ENCODE results near the gene CHST3.

The CHST3 gene

DNA sequence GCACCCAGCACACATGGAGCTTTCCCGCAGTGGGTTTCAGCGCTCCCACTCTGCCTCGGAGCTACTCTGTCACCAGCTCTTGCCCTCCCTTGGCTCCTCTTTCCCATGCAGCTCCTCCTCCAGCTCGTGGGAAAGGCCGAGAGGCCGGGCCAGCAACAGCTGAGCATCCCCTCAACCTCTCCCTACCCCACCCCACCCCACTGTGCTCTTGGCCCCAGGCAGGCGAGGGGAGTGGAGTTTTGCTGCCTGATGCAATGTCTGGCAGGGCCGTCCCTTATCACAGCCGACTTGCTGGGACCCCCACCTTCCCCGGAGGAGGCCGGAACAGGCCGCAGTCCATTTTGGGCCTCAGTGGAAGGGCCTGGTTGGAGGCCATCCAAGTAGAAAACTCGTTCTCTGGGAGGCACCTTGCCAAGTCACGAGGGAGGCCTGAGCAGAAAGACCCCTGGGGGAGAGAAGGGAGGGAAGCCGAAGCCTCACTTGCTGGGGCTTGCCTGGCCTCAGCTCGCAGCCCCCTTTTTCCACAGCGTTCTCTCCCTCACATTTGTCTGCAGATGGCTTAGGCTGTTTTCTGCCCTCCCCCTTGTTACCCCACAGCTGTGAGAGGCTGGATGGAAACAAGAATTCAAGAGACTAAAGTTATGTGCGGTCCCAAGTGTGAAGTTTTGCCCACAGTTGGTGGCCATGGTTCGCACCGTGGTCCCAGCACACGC lies 35.3 kb downstream of the CHST3 start:
- Mint-ChIP-seq H3K9me3 (no peaks in the 10 kb centered on the region), H3K27ac (no peak overlapping the region), H3K36me3 (no peaks in the 10 kb centered on the region), H3K4me3 (no peak overlapping the region), H3K4me1 (peaks cover 4% of the 10 kb centered on the region), H3K27me3 (peaks cover 5% of the 10 kb centered on the region)
- ATAC-seq (ENCODE audit: low read depth) (no peak), DNase-seq (ENCODE audit: low spot score in 2 of 2) (no peak)

DNA sequence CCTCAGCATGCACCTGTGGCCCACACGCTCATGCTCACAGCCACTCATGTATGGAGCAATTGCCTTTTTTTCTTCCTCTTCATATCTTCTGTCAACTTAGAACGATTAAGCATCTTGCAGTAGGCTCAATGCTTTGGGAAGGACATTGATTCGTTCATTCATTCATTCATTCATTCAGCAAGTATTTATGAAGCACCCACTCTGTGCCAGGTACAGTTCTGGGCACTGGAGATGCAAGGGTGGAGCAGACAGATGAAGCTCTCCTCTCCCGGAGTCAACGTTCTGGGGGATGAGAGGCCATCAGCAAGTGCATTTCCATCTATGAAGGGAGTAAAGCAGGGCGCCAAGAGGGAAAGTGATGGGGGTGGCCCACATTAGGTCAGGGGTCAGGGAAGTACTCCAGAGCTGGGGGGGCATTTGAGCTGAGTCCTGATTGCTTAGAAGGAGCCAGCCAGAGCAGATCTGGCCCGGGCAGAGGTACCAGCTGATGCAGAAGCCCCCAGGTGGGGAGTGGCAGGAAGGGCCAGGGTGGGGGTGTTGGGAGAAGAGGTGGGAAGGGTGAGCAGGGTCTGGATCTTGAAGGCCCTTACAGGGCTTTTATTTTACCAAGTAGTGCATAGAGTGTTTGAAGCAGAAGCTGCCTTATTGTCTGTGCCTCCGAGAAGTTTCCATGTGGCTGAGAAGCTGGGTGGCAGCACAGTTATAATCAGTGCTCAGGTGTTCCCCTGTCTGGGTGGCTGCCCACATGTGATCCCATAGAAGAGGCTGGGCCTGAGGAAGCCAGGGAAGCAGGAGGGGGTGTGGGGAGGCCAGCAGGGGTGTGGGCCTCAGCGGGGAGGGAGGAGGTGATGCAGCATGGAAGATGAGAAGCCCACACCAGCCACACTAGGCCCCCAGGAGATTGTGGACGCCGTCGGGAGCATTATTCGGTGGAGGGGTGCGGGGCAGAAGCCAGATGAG lies 36.2 kb downstream of the CHST3 start:
- DNase-seq (ENCODE audit: low spot score in 2 of 2) (no peak), ATAC-seq (ENCODE audit: low read depth) (no peak)
- H3K9me3 Mint-ChIP-seq = no peaks in the 10 kb centered on the region
- H3K27ac Mint-ChIP-seq = no peak overlapping the region
- H3K36me3 Mint-ChIP-seq = no peaks in the 10 kb centered on the region
- peaks cover 4% of the 10 kb centered on the region for H3K4me1 Mint-ChIP-seq
- no peak overlapping the region for H3K4me3 Mint-ChIP-seq
- peaks cover 5% of the 10 kb centered on the region for H3K27me3 Mint-ChIP-seq

DNA sequence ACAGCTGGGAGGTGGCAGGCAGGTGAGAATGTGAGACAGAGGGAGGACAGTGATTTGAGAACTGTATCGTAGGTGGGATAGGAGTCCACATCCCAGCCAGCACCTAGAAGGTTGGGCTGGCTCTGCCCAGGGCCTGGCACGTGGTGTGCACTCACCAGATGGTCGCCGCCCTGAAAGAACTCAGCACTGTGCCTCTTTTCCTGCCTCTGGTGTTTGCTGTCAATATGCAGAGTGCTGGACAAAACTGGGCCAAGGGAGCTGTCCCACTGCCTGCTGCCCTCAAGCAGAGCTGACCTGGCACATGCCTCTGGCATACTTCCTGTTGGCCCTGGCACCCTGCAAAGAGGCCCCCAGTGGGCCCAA lies 36.8 kb downstream of the CHST3 start:
- DNase-seq (ENCODE audit: low spot score in 2 of 2) = no peak
- H3K36me3 Mint-ChIP-seq = no peaks in the 10 kb centered on the region
- no peak overlapping the region for H3K4me3 Mint-ChIP-seq
- peaks cover 5% of the 10 kb centered on the region for H3K27me3 Mint-ChIP-seq
- H3K4me1 Mint-ChIP-seq = peaks cover 4% of the 10 kb centered on the region
- no peaks in the 10 kb centered on the region for H3K9me3 Mint-ChIP-seq
- H3K27ac Mint-ChIP-seq = no peak overlapping the region
- ATAC-seq (ENCODE audit: low read depth) = no peak

DNA sequence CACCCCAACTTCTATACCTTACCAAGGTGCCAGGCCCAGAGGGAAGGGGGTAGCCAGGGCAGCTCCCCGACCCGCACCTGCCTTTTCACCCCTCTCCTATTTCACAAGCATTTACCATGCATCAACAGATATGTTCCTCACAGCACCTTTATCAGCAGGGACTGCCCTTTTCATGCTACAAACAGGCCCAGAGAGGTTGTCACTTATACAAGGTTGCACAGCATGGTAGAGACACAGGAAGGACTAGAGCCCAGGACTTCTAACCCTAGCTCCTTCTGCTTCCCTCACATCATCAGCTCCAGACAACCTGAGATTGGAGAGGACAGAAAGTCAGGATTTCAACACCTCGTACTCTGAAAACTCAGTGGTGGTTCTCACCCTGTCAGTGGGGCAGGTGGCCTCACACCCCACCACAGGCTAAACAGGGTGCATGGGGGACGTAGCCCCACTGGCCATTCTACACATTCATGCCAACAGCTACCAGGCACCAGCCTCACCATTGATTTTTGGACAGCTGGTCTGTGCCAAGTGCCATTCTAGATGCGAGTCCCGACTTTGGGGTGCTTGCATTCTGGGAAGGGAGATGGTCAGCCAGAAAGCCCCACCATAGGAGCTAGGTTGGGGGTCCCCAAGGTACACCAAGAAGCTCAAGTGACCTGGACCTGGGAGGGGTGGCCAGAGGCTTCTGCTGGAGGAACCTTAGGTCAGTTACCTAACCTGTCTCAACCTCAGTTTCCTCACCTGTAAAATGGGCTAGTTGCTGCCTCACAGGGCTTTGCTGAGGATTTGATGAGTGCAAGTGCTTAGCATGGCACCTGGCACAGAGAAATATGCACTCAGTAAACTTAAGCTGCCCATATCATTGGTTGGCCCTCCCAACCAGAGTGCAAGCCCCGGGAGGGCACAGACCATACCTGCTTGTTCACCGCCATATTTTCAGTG lies 38.4 kb downstream of the CHST3 start:
- ATAC-seq (ENCODE audit: low read depth) (no peak), DNase-seq (ENCODE audit: low spot score in 2 of 2) (no peak)
- no peak overlapping the region for H3K27ac Mint-ChIP-seq
- H3K9me3 Mint-ChIP-seq = no peaks in the 10 kb centered on the region
- no peaks in the 10 kb centered on the region for H3K4me1 Mint-ChIP-seq
- no peaks in the 10 kb centered on the region for H3K36me3 Mint-ChIP-seq
- H3K27me3 Mint-ChIP-seq = peaks cover 5% of the 10 kb centered on the region
- H3K4me3 Mint-ChIP-seq = no peak overlapping the region

DNA sequence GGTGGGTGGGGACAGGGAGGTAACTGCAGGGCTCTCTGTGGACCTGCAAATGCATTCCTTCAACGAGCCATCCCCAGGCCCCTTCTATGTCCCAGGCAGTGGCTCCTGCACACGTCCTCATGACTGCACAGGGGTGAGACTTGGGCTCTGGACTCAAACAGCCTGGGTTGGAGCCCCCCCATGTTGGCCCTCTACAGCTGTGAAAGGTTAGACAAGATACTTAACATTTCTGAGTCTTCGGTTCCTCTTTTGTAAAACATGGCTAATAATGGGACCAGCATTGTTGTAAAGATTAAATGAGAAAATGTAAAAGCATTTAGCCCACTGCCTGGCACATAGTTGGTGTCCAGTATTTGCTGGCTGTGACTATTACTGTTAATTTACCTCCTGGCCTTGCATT lies 41.8 kb downstream of the CHST3 start:
- Mint-ChIP-seq H3K4me3 (no peak overlapping the region), H3K4me1 (no peaks in the 10 kb centered on the region), H3K27ac (no peak overlapping the region), H3K27me3 (no peaks in the 10 kb centered on the region), H3K9me3 (no peaks in the 10 kb centered on the region), H3K36me3 (no peaks in the 10 kb centered on the region)
- ATAC-seq (ENCODE audit: low read depth) (no peak), DNase-seq (ENCODE audit: low spot score in 2 of 2) (no peak)

DNA sequence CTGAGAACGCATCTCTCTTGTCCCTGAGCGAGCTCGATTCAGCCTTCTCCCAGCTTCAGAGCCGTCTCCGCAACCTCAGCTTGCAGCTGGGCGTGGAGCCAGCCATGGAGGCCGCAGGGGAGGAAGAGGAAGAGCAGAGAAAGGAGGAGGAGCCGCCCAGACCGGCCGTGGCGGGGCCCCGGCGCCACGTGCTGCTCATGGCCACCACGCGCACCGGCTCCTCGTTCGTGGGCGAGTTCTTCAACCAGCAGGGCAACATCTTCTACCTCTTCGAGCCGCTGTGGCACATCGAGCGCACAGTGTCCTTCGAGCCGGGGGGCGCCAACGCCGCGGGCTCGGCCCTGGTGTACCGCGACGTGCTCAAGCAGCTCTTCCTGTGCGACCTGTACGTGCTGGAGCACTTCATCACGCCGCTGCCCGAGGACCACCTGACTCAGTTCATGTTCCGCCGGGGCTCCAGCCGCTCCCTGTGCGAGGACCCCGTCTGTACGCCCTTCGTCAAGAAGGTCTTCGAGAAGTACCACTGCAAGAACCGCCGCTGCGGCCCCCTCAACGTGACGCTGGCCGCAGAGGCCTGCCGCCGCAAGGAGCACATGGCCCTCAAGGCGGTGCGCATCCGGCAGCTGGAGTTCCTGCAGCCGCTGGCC lies 43.2 kb downstream of the CHST3 start:
- Mint-ChIP-seq H3K9me3 (no peaks in the 10 kb centered on the region), H3K36me3 (no peaks in the 10 kb centered on the region), H3K27me3 (no peaks in the 10 kb centered on the region)

DNA sequence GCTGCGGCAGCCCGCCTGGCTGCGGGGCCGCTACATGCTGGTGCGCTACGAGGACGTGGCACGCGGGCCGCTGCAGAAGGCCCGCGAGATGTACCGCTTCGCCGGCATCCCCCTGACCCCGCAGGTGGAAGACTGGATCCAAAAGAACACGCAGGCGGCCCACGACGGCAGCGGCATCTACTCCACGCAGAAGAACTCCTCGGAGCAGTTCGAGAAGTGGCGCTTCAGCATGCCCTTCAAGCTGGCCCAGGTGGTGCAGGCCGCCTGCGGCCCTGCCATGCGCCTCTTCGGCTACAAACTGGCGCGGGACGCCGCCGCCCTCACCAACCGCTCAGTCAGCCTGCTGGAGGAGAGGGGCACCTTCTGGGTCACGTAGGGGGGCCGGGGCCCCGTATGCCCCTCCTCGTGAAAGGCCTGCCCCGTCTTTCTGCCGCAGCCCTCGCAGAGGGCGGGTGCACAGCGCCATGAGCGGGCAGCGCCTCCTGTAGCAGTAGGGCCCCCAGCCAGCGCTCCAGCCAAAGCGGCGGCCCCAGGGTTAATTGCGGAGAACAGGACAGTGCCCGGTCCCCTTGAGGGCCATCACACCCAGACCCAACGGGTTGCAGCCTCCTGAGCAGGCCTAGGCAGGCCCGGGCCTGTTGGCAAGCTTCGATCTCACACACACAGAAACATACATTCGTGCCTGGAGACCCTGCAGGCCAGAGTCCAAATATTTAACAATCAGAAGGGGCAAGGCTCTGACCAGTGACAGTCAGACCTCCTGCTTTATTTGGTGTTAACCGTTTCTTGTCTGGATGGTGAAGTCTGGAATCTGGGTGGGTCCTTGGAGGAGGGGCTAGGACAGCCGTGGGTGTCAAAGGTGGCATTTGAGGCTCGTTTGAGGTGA lies 44.1 kb downstream of the CHST3 start:
- Mint-ChIP-seq H3K9me3 (no peaks in the 10 kb centered on the region), H3K27ac (no peak overlapping the region), H3K4me3 (no peak overlapping the region), H3K4me1 (no peaks in the 10 kb centered on the region), H3K36me3 (no peaks in the 10 kb centered on the region), H3K27me3 (peaks cover 4% of the 10 kb centered on the region)
- no peak for DNase-seq (ENCODE audit: low spot score in 2 of 2)
- ATAC-seq (ENCODE audit: low read depth) = no peak

More for the DNA sequence above, 43.2 kb downstream of the CHST3 start:
- Mint-ChIP-seq H3K4me1 (no peaks in the 10 kb centered on the region), H3K4me3 (no peak overlapping the region), H3K27ac (no peak overlapping the region)
- no peak for DNase-seq (ENCODE audit: low spot score in 2 of 2)
- ATAC-seq (ENCODE audit: low read depth) = no peak

DNA sequence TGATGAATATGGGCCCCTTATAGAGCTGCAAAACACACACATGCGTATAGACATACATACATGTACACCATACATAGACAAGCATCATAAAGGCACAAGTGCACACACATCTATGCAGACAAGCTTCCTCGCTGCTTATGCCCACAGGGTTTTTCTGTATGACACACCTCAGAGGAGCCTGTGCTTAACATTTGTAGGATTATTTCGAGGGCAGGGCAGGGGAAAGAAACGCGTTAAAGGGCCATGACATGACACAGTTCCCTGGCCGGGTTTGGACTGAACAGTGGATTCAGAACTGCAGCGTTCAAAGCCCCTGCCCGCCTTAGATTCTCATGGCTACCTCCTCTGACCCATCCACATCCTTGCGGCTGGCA lies 44.8 kb downstream of the CHST3 start:
- H3K36me3 Mint-ChIP-seq = no peaks in the 10 kb centered on the region
- H3K27me3 Mint-ChIP-seq = peaks cover 6% of the 10 kb centered on the region
- DNase-seq (ENCODE audit: low spot score in 2 of 2) (no peak), ATAC-seq (ENCODE audit: low read depth) (no peak)
- H3K27ac Mint-ChIP-seq = no peak overlapping the region
- no peaks in the 10 kb centered on the region for H3K9me3 Mint-ChIP-seq
- no peak overlapping the region for H3K4me3 Mint-ChIP-seq
- no peaks in the 10 kb centered on the region for H3K4me1 Mint-ChIP-seq

DNA sequence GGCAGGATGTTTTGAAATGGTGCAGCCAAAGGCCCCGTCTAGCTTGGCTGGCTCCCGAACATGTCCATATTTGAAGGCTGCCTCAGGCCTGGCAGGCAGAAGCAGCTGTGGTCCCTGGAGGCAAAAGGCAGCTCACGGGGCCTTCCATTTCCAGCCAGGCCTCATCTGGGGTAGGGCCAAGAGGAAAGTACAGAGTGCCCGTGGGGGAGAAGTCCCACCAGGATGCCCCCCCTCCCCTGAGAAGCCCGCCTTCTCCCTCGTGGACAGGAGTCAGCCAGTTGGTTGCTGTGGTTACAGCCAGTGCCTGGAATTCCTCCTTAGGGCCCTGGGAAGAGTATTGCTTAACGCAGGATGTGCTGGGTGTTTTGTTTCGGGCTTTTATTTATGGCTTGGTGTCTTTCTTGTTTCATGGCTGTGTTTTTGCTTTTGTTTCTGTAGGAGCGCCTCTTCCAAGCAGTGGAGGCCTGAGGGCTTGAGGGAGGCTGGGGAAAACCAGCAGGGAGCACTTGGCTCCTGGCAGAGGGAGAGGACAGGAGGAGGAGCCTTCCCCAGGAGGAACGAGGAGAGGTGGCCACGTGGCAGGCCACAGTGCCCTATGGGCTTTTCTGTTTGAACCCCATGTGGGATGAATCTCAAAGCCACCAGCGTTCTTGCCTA lies 45.4 kb downstream of the CHST3 start:
- H3K9me3 Mint-ChIP-seq = no peaks in the 10 kb centered on the region
- H3K36me3 Mint-ChIP-seq = no peaks in the 10 kb centered on the region
- H3K27ac Mint-ChIP-seq = no peak overlapping the region
- H3K4me1 Mint-ChIP-seq = no peaks in the 10 kb centered on the region
- peaks cover 6% of the 10 kb centered on the region for H3K27me3 Mint-ChIP-seq
- ATAC-seq (ENCODE audit: low read depth) (no peak), DNase-seq (ENCODE audit: low spot score in 2 of 2) (no peak)
- H3K4me3 Mint-ChIP-seq = no peak overlapping the region

DNA sequence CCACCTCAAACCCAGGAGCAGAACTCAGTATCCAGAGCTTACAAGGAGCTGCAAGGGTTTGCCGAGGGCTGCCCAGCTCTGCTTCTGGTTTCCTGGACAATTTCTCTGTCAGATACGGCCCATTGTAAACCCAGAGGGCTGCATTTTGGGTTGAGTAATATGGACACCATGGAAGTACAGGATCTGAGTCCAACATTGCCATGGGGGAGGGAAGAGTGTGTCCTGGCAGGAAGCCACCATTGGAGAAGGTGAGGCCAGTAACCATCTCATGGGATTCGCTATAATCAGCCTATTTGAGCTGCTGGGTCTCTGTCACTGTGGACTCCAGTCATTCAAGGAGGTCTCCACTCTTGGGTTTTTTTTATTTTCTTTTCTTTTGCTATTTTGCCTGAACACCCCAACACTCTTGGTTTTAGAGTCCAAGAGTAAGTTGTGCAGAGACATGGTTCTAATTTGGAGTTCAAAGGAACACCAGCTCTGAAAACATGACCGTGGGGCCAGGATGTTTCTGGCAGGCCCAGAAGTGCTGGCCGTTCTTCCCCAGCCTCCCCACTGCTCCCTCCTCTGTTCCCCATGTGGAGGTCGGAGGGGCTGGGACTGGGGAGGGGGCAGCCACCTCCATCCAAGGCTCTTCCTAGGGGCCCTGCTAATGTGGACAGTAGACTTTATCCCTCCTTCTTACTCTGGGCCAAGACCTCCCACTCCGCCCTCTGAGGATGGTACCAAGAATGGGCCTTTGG lies 46.2 kb downstream of the CHST3 start:
- Mint-ChIP-seq H3K9me3 (no peaks in the 10 kb centered on the region), H3K27ac (no peak overlapping the region), H3K4me3 (no peak overlapping the region), H3K36me3 (no peaks in the 10 kb centered on the region), H3K27me3 (peaks cover 6% of the 10 kb centered on the region), H3K4me1 (no peaks in the 10 kb centered on the region)
- ATAC-seq (ENCODE audit: low read depth) (no peak), DNase-seq (ENCODE audit: low spot score in 2 of 2) (no peak)

DNA sequence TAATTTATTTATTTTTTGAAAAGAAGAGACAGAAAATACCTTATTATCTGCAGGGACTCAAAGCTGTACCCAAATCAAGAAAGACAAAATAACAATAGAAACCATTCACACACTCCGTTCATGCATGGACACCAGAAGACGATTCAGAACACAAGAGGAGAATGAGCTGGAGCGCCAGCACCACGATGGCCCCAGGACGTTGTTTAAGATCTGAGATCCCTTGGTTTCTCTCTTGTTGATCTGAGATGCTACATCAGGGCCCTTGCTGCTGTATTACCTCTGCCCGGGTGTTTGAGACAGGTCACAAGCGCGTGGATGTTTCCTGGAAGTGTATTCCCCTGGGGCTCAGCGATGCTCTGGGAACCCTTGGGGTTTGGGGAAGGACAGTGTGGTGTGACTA lies 46.8 kb downstream of the CHST3 start:
- Mint-ChIP-seq H3K27ac (no peak overlapping the region), H3K9me3 (no peaks in the 10 kb centered on the region), H3K4me3 (no peak overlapping the region), H3K4me1 (no peaks in the 10 kb centered on the region), H3K36me3 (no peaks in the 10 kb centered on the region), H3K27me3 (peaks cover 9% of the 10 kb centered on the region)
- DNase-seq (ENCODE audit: low spot score in 2 of 2) (no peak), ATAC-seq (ENCODE audit: low read depth) (no peak)

DNA sequence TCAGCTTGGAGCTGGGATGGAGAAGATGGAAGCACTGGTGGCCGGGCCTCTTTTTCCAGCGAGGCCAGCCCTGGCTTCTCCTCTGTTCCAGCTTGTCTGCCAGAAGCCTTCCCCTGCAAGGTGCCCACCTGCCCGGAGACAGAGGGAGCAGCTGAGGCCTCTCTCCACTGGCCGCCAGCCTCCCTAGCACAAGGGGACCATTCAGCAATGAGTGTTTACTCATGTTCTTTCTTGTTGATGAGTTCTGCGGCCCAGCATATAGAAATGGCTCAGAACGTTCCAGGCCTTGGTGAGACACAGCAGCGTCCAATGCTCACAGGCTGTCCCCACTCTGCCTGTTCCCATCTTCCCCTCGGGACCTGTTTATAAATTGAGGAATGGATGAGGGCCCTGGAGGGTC lies 47.3 kb downstream of the CHST3 start:
- Mint-ChIP-seq H3K4me3 (no peak overlapping the region), H3K36me3 (no peaks in the 10 kb centered on the region), H3K4me1 (no peaks in the 10 kb centered on the region), H3K27me3 (peaks cover 9% of the 10 kb centered on the region), H3K9me3 (no peaks in the 10 kb centered on the region), H3K27ac (no peak overlapping the region)
- ATAC-seq (ENCODE audit: low read depth) (no peak), DNase-seq (ENCODE audit: low spot score in 2 of 2) (no peak)

Data from memory B cell (primary cell).